GM23248 (cell line): ENCODE data around the gene ULBP1.

ENCODE experiments used
- EZH2 ChIP-seq: fragments of 200-600 bp; sonication (generic); IDR thresholded peaks from 2 replicates; pipeline ENCODE4 v1.6.1; 2018; ENCODE audit warnings: antibody characterized with exemption, mild to moderate bottlenecking; ENCODE audit not compliant: insufficient read depth, poor library complexity, severe bottlenecking
- EZH2phosphoT487 ChIP-seq: fragments of 200-600 bp; sonication (generic); IDR thresholded peaks from 2 replicates; pipeline ENCODE4 v1.6.1; 2018; ENCODE audit warnings: antibody characterized with exemption, moderate library complexity, mild to moderate bottlenecking, low read depth; ENCODE audit not compliant: insufficient read depth

DNA sequence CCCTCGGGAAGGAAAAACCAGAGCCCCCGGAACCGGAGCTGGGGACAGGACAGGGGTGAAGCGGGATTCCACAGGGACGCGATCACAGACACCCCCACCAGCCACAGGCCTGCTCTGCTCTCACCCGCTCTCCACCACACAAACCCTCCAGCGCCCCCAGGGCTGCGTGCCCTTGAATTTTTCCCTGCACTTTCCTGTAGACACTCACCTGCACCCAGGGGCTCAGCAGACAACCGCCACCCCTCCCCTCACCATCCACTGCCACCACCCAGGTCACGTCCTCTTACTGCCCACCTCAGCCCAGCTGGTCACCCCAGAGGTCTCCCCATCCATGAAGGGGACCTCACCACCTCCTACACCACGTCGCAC is 21.3 kb upstream of the ULBP1 start:
- TF ChIP-seq EZH2 (no peak), EZH2phosphoT487 (no peak)
